Panc1 (cell line): ENCODE data around the gene PTTG1IP. TPM values are rescaled to one million over a fixed set of nuclear protein-coding genes. Genes with fewer than 3 reads are reported as not detected.

Experiments
- ATAC-seq: fragments of 200-7000 bp; cut with Tn5 transposase; 2 replicates; pipeline ENCODE4 v1.9.1; 2020; ENCODE audit warnings: mild to moderate bottlenecking, moderate library complexity
- BruUV-seq: library from RNA; stranded (reverse); fragments of 400-500 nt; replicated peaks from 2 replicates; lab custom pipeline; 2021; lab: Mats Ljungman, UMichigan
- CTCF ChIA-PET: fragments of 300-600 bp; sonication (Branson Sonifier 250); formaldehyde crosslinking; loops from one replicate; lab custom pipeline; 2022; ENCODE audit warnings: antibody characterized with exemption; lab: Charles Lee
- POLR2A ChIA-PET: fragments of 300-600 bp; sonication (Branson Sonifier 250); formaldehyde crosslinking; loops from one replicate; lab custom pipeline; 2022; ENCODE audit warnings: antibody characterized with exemption; lab: Charles Lee
- DNase-seq: peaks from one replicate; pipeline ENCODE4 v3.0.0-alpha.2; 2010; ENCODE audit warnings: low read depth, low spot score
- H3K27ac ChIP-seq: 2 replicates; pipeline ENCODE4 v1.5.1; 2011; ENCODE audit warnings: mild to moderate bottlenecking, low read length, inconsistent platforms
- H3K27me3 ChIP-seq: fragments of 200-500 bp; sonication (Bioruptor generic); 2 replicates; pipeline ENCODE4 v1.6.0; 2014; ENCODE audit warnings: low read length, inconsistent platforms; ENCODE audit not compliant: control insufficient read depth, insufficient read depth
- H3K36me3 ChIP-seq: fragments of 200-500 bp; sonication (Bioruptor generic); 2 replicates; pipeline ENCODE4 v1.5.1; 2014; ENCODE audit warnings: inconsistent platforms, mild to moderate bottlenecking, low read length, moderate library complexity; ENCODE audit not compliant: control insufficient read depth, insufficient read depth
- H3K4me1 ChIP-seq: 2 replicates; pipeline ENCODE4 v1.5.1; 2011; ENCODE audit warnings: inconsistent platforms, mild to moderate bottlenecking, low read length, moderate library complexity; ENCODE audit not compliant: control insufficient read depth, insufficient read depth
- H3K4me3 ChIP-seq, 2 experiments: 2 replicates each; pipeline ENCODE4 v1.5.1; 2011 to 2012; ENCODE audit warnings: low read depth in 2 of 2, low read length in 2 of 2, mild to moderate bottlenecking in 2 of 2, inconsistent platforms in 1 of 2, moderate library complexity in 1 of 2
- H3K9me3 ChIP-seq: fragments of 200-500 bp; sonication (Bioruptor generic); 2 replicates; pipeline ENCODE4 v1.5.1; 2014; ENCODE audit warnings: low read depth, mild to moderate bottlenecking, inconsistent platforms, low read length, moderate library complexity; ENCODE audit not compliant: control insufficient read depth, insufficient read depth
- CTCF ChIP-seq: fragments of 450-650 bp; IDR thresholded peaks from 2 replicates; pipeline ENCODE4 v1.5.1; 2017; ENCODE audit warnings: mild to moderate bottlenecking
- POLR2AphosphoS5 ChIP-seq: IDR thresholded peaks from 2 replicates; pipeline ENCODE4 v1.6.1; 2012; ENCODE audit warnings: mild to moderate bottlenecking, low read depth, low read length, moderate library complexity
- REST ChIP-seq, 2 experiments: IDR thresholded peaks; 2 replicates each; pipeline ENCODE4 v1.6.1; 2011 to 2012; ENCODE audit warnings: low read depth in 2 of 2, control low read depth in 1 of 2, low read length in 1 of 2, mild to moderate bottlenecking in 1 of 2, moderate library complexity in 1 of 2; ENCODE audit not compliant: insufficient read depth in 1 of 2
- SIN3A ChIP-seq: IDR thresholded peaks from 2 replicates; pipeline ENCODE4 v1.6.1; 2012; ENCODE audit warnings: low read depth, mild to moderate bottlenecking, low read length, moderate library complexity, borderline replicate concordance; ENCODE audit not compliant: insufficient read depth
- TCF7L2 ChIP-seq: IDR thresholded peaks from 2 replicates; pipeline ENCODE4 v1.6.1; 2011; ENCODE audit warnings: mild to moderate bottlenecking, low read depth, low read length, inconsistent platforms
- in situ Hi-C: cut with HindIII; loops from 2 replicates; pipeline ENCODE4 v1.10.0; 2016; ENCODE audit warnings: low sequenced_read_pairs, low pct_unique_long_range_greater_than_20kb
- intact Hi-C: fragments of 100-400 bp; cut with micrococcal nuclease; formaldehyde crosslinking; loops from one replicate; pipeline ENCODE4 v1.10.0; 2022; ENCODE audit not compliant: unreplicated experiment
- total RNA-seq: library from RNA; stranded (reverse); gene quantifications from one replicate; pipeline ENCODE4 v1.2.1, GENCODE V29; 2021; ENCODE audit not compliant: unreplicated experiment

Gene PTTG1IP
- total RNA-seq, 1 experiment from 2014 or later: 226 TPM

GRCh38 chr21:44892095-44892494 lies 18.6 kb upstream of the PTTG1IP start:
- no peak for TF ChIP-seq POLR2AphosphoS5
- TF ChIP-seq REST (IDR thresholded peaks at IDR 0.05; ENCODE audit: insufficient read depth in 1 of 2, low read depth in 2 of 2, low read length in 1 of 2): no peak
- no peak for TF ChIP-seq SIN3A
- no peak for TF ChIP-seq CTCF
- ATAC-seq: no peak
- intact Hi-C loops: loop anchor here (5.0 kb wide), 1 partner anchor 40 kb away; no protein-coding TSS in a partner anchor
- POLR2A ChIA-PET: interaction anchor here (0.6 kb wide), 1 partner anchor 23 kb away, joined by 4 read pairs; no protein-coding TSS in a partner anchor
- no peak for DNase-seq
- no peak overlapping the region for H3K27ac ChIP-seq
- no peaks in the 10 kb centered on the region for H3K27me3 ChIP-seq
- in situ Hi-C loops: no loop called here
- no peaks in the 10 kb centered on the region for H3K4me1 ChIP-seq
- H3K4me3 ChIP-seq: no peak overlapping the region
- H3K9me3 ChIP-seq: no peaks in the 10 kb centered on the region
- no peaks in the 10 kb centered on the region for H3K36me3 ChIP-seq
- CTCF ChIA-PET: interaction anchor here (0.6 to 1.0 kb wide), 7 partner anchors 8 to 1060 kb away, joined by 3 to 11 read pairs (median 5); no protein-coding TSS in a partner anchor
- BruUV-seq: no TSS peak

- DNase-seq (no peak), ATAC-seq (no peak)
- TF ChIP-seq CTCF (no peak), TCF7L2 (no peak), SIN3A (no peak), POLR2AphosphoS5 (no peak), REST (IDR thresholded peaks at IDR 0.05; ENCODE audit: insufficient read depth in 1 of 2, low read depth in 2 of 2, low read length in 1 of 2) (no peak)
- no peaks in the 10 kb centered on the region for H3K9me3 ChIP-seq
- no peak overlapping the region for H3K27ac ChIP-seq
- CTCF ChIA-PET: interaction anchor here (0.6 to 0.7 kb wide), 2 partner anchors 91 to 1059 kb away, joined by 7 to 11 read pairs; no protein-coding TSS in a partner anchor
- BruUV-seq: no TSS peak
- POLR2A ChIA-PET: no interaction called here
- in situ Hi-C loops: no loop called here
- H3K4me3 ChIP-seq: no peak overlapping the region
- intact Hi-C loops: loop anchor here (5.0 kb wide), 1 partner anchor 41 kb away; no protein-coding TSS in a partner anchor
- H3K27me3 ChIP-seq: no peaks in the 10 kb centered on the region
- H3K36me3 ChIP-seq: no peaks in the 10 kb centered on the region
- H3K4me1 ChIP-seq: no peaks in the 10 kb centered on the region
Measured at GRCh38 chr21:44891631-44892031, 18.1 kb upstream of the PTTG1IP start.
